H1 (cell line): ENCODE results near the gene ADCY2. TPM values are rescaled to one million over a fixed set of nuclear protein-coding genes. Genes with fewer than 3 reads are reported as not detected.

Experiments
- CTCF ChIA-PET: fragments of 300-600 bp; sonication (Branson Sonifier 250); formaldehyde crosslinking; loops from one replicate; lab custom pipeline; 2021; ENCODE audit not compliant: partially characterized antibody; lab: Charles Lee
- POLR2A ChIA-PET: fragments of 300-600 bp; sonication (Branson Sonifier 250); formaldehyde crosslinking; loops from one replicate; lab custom pipeline; 2021; ENCODE audit warnings: inconsistent platforms; ENCODE audit not compliant: partially characterized antibody; lab: Charles Lee
- DNase-seq, 2 experiments: peaks; one replicate each; pipeline versions ENCODE4 v3.0.0 to v3.0.0-alpha.2; 2010 to 2022; ENCODE audit warnings: low spot score in 2 of 2, low read depth in 1 of 2, mixed read lengths in 1 of 2
- FAIRE-seq: peaks from 2 replicates; lab custom pipeline; 2011; peaks lifted over from hg19 to GRCh38; lab: Jason Lieb, UNC
- H2AFZ ChIP-seq: 2 replicates; pipeline ENCODE4 v1.8.1; 2012; ENCODE audit warnings: low read length, inconsistent platforms
- H2AK5ac ChIP-seq: 2 replicates; pipeline ENCODE4 v1.6.1; 2013; ENCODE audit warnings: low read depth, low read length
- H2BK120ac ChIP-seq: replicated peaks from 2 replicates; pipeline ENCODE3; 2013; ENCODE audit warnings: low read depth, low read length, inconsistent platforms
- H2BK12ac ChIP-seq: 2 replicates; pipeline ENCODE4 v1.6.1; 2013; ENCODE audit warnings: low read depth, low read length
- H2BK15ac ChIP-seq: 2 replicates; pipeline ENCODE4 v1.6.1; 2013; ENCODE audit warnings: low read length
- H2BK20ac ChIP-seq: 2 replicates; pipeline ENCODE4 v1.6.1; 2013; ENCODE audit warnings: low read length
- H2BK5ac ChIP-seq: 2 replicates; pipeline ENCODE4 v1.6.1; 2013; ENCODE audit warnings: low read depth, low read length
- H3K14ac ChIP-seq: 2 replicates; pipeline ENCODE4 v1.6.1; 2013; ENCODE audit warnings: inconsistent platforms; ENCODE audit not compliant: insufficient read length
- H3K18ac ChIP-seq: 2 replicates; pipeline ENCODE4 v1.6.1; 2013; ENCODE audit warnings: low read length; ENCODE audit errors: extremely low read depth
- H3K23ac ChIP-seq: 2 replicates; pipeline ENCODE4 v1.6.1; 2013; ENCODE audit warnings: inconsistent platforms; ENCODE audit not compliant: insufficient read length
- H3K23me2 ChIP-seq: 2 replicates; pipeline ENCODE4 v1.6.1; 2013; ENCODE audit warnings: low read depth, low read length
- H3K27ac ChIP-seq: 2 replicates; pipeline ENCODE4 v1.6.1; 2011; ENCODE audit warnings: low read depth, low read length, inconsistent platforms
- H3K27me3 ChIP-seq, 4 experiments: replicated peaks in 1 of 4; 1 replicate in 1 of 4; 2 replicates in 3 of 4; pipeline versions ENCODE4 v1.6.1 to v1.8.1; 2011 to 2013; ENCODE audit warnings: low read length in 3 of 4, mild to moderate bottlenecking in 3 of 4, inconsistent platforms in 2 of 4, mixed read lengths in 2 of 4, moderate library complexity in 1 of 4; ENCODE audit not compliant: control insufficient read depth in 3 of 4, insufficient read depth in 3 of 4; ENCODE audit errors: extremely low read depth in 1 of 4
- H3K36me3 ChIP-seq, 4 experiments: 2 replicates each; pipeline versions ENCODE4 v1.6.1 to v1.8.1; 2011 to 2013; ENCODE audit warnings: mild to moderate bottlenecking in 4 of 4, low read length in 3 of 4, moderate library complexity in 2 of 4, control low read depth in 1 of 4, inconsistent platforms in 1 of 4; ENCODE audit not compliant: insufficient read depth in 4 of 4, control insufficient read depth in 2 of 4
- H3K4ac ChIP-seq: replicated peaks from 2 replicates; pipeline ENCODE3; 2013; ENCODE audit warnings: low read length, low read depth, mixed read lengths, inconsistent platforms; ENCODE audit not compliant: insufficient read length
- H3K4me1 ChIP-seq, 4 experiments: replicated peaks in 1 of 4; 1 replicate in 1 of 4; 2 replicates in 3 of 4; pipeline versions ENCODE4 v1.6.1 to v1.8.1; 2011 to 2013; ENCODE audit warnings: low read length in 3 of 4, inconsistent platforms in 2 of 4, mixed read lengths in 1 of 4; ENCODE audit not compliant: insufficient read depth in 4 of 4, control insufficient read depth in 3 of 4
- H3K4me2 ChIP-seq, 2 experiments: 2 replicates each; pipeline versions ENCODE4 v1.6.1 to v1.8.1; 2011 to 2013; ENCODE audit warnings: low read depth in 2 of 2, low read length in 2 of 2, control low read depth in 1 of 2, inconsistent platforms in 1 of 2, mild to moderate bottlenecking in 1 of 2; ENCODE audit not compliant: insufficient read depth in 1 of 2
- H3K4me3 ChIP-seq, 4 experiments: fragments of 200-600, 300-600 bp in 1 of 4; sonication (generic), shearing (Covaris generic), sonication (Bioruptor Twin) in 1 of 4; 2 replicates each; pipeline versions ENCODE4 v1.5.1 to v1.8.1; 2011 to 2016; ENCODE audit warnings: low read length in 4 of 4, low read depth in 3 of 4, control low read depth in 2 of 4, inconsistent platforms in 2 of 4, mild to moderate bottlenecking in 2 of 4, mixed read lengths in 1 of 4, moderate library complexity in 1 of 4; ENCODE audit not compliant: insufficient read depth in 2 of 4; ENCODE audit errors: extremely low read depth in 1 of 4
- H3K56ac ChIP-seq: replicated peaks from 2 replicates; pipeline ENCODE3; 2013; ENCODE audit warnings: low read depth, mild to moderate bottlenecking, mixed read lengths, low read length, inconsistent platforms; ENCODE audit not compliant: insufficient read length
- H3K79me1 ChIP-seq: 2 replicates; pipeline ENCODE4 v1.6.1; 2013; ENCODE audit warnings: low read depth, low read length, control low read depth
- H3K79me2 ChIP-seq, 2 experiments: 2 replicates each; pipeline versions ENCODE4 v1.6.1 to v1.8.1; 2012 to 2013; ENCODE audit warnings: low read length in 2 of 2, mild to moderate bottlenecking in 2 of 2, inconsistent platforms in 1 of 2; ENCODE audit not compliant: insufficient read depth in 2 of 2, control insufficient read depth in 1 of 2
- H3K9ac ChIP-seq, 4 experiments: replicated peaks in 1 of 4; 1 replicate in 1 of 4; 2 replicates in 3 of 4; pipeline versions ENCODE4 v1.6.1 to v1.8.1; 2011 to 2013; ENCODE audit warnings: low read depth in 3 of 4, low read length in 3 of 4, control low read depth in 2 of 4, mild to moderate bottlenecking in 2 of 4, moderate library complexity in 2 of 4, inconsistent platforms in 1 of 4; ENCODE audit errors: extremely low read depth in 1 of 4
- H3K9me3 ChIP-seq, 2 experiments: 2 replicates each; pipeline versions ENCODE4 v1.6.1 to v1.8.1; 2012 to 2013; ENCODE audit warnings: mild to moderate bottlenecking in 2 of 2, moderate library complexity in 2 of 2, control low read depth in 1 of 2, inconsistent platforms in 1 of 2, low read depth in 1 of 2, low read length in 1 of 2, mixed read lengths in 1 of 2; ENCODE audit not compliant: insufficient read depth in 2 of 2
- H4K20me1 ChIP-seq, 2 experiments: replicated peaks in 1 of 2; 2 replicates each; pipeline versions ENCODE3 to v1.8.1; 2011 to 2013; ENCODE audit warnings: inconsistent platforms in 2 of 2, low read length in 2 of 2, mild to moderate bottlenecking in 1 of 2; ENCODE audit not compliant: insufficient read depth in 2 of 2, control insufficient read depth in 1 of 2
- H4K5ac ChIP-seq: 2 replicates; pipeline ENCODE4 v1.6.1; 2013; ENCODE audit warnings: low read length, low read depth, mixed read lengths, inconsistent platforms; ENCODE audit not compliant: insufficient read length
- H4K8ac ChIP-seq: 2 replicates; pipeline ENCODE4 v1.8.0; 2013; ENCODE audit warnings: mild to moderate bottlenecking, moderate library complexity, low read length, inconsistent platforms; ENCODE audit not compliant: insufficient read depth; ENCODE audit errors: extremely low read depth
- H4K91ac ChIP-seq: replicated peaks from 2 replicates; pipeline ENCODE3; 2013; ENCODE audit warnings: low read length, mixed read lengths, inconsistent platforms; ENCODE audit not compliant: insufficient read length
- ASH2L ChIP-seq: fragments of 200-600, 300-600 bp; sonication (generic); IDR thresholded peaks from one replicate; pipeline ENCODE4 v1.7.1; 2017; ENCODE audit warnings: low read length
- BCL11A ChIP-seq, 2 experiments: IDR thresholded peaks; one replicate each; pipeline ENCODE4 v1.6.1; 2011; ENCODE audit warnings: low read depth in 2 of 2, low read length in 2 of 2, mild to moderate bottlenecking in 2 of 2
- EGR1 ChIP-seq: IDR thresholded peaks from 2 replicates; pipeline ENCODE4 v1.6.1; 2011; ENCODE audit warnings: low read depth, low read length, borderline replicate concordance
- FOSL1 ChIP-seq: IDR thresholded peaks from 2 replicates; pipeline ENCODE4 v1.6.1; 2011; ENCODE audit warnings: mild to moderate bottlenecking, low read depth, low read length, moderate library complexity; ENCODE audit not compliant: insufficient read depth
- NANOG ChIP-seq: IDR thresholded peaks from 2 replicates; pipeline ENCODE4 v1.6.1; 2011; ENCODE audit warnings: low read length, low read depth, mild to moderate bottlenecking, inconsistent platforms; ENCODE audit not compliant: insufficient read depth, poor library complexity, severe bottlenecking
- RXRA ChIP-seq: IDR thresholded peaks from 2 replicates; pipeline ENCODE4 v1.6.1; 2011; ENCODE audit warnings: low read depth, mild to moderate bottlenecking, low read length, moderate library complexity; ENCODE audit not compliant: insufficient read depth
- SUZ12 ChIP-seq: fragments of 200-600 bp; sonication (generic); IDR thresholded peaks from 2 replicates; pipeline ENCODE4 v1.6.1; 2012; ENCODE audit warnings: mild to moderate bottlenecking, inconsistent platforms, low read length, moderate library complexity, mixed read lengths
- WGBS, 2 experiments: shearing (Covaris generic) in 1 of 2; methylation state at CpG; one replicate each; pipeline versions ENCODE4 v1.1.6 to v1.1.7; 2013 to 2015; ENCODE audit warnings: low lambda C conversion rate in 2 of 2, mixed read lengths in 2 of 2, inconsistent platforms in 1 of 2, low coverage in 1 of 2, missing lambda C conversion rate in 1 of 2; ENCODE audit not compliant: insufficient replicate concordance in 2 of 2, insufficient coverage in 1 of 2, insufficient read length in 1 of 2; ENCODE audit errors: extremely low coverage in 1 of 2, missing lambda C conversion rate in 1 of 2; 5-methylcytosine and 5-hydroxymethylcytosine counted together
- polyA plus RNA-seq, 7 experiments: library from polyadenylated mRNA; depleted of rRNA in 3 of 7; stranded (reverse) in 5 of 7; unstranded in 2 of 7; fragments of >200 nt in 5 of 7; fragments of 200-250 nt in 2 of 7; gene quantifications; 1 replicate in 5 of 7; 2 replicates in 1 of 7; 4 replicates in 1 of 7; pipeline versions ENCODE4 v1.2.1 to v1.2.3, GENCODE V29; 2011 to 2013; ENCODE audit warnings: missing spikeins in 2 of 7, mixed read lengths in 2 of 7
- total RNA-seq: library from RNA; stranded (reverse); fragmentation: NEBNext Ultra II Directional; extraction: Animal tissue kit (Norgen Biotek cat#: 25700); gene quantifications from 2 replicates; pipeline ENCODE4 v1.2.1, GENCODE V29; 2021
- TF ChIP-seq, protein P1 (sequence below): IDR thresholded peaks from 2 replicates; pipeline ENCODE4 v1.6.1; 2012; ENCODE audit warnings: inconsistent platforms

The ADCY2 gene
- total and polyA plus RNA-seq, 2 of the 8 experiments (the other 6 are each of a cell fraction or from before 2014, with no cell fraction given): 35.8 to 122 TPM

DNA sequence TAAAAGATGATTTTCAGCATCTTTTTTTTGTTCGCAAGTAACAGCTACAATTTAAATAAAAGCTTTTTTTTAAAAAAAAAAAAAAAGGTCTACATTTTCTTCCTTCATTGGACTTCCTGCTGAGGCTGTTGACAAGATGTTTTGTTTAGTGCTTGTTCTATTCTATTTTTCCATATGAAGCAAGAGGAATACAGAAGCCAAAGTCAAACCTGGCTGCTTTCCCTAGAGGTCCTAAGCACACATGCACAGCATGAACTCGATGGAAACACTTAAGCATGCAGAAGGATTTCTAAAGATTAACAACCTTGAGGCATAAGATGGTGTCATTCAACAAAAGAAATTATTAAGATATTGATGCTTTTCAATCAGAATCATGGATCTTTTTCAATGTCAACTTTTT lies 105.1 kb downstream of the ADCY2 start:
- POLR2A ChIA-PET: interaction anchor here (0.6 kb wide), 1 partner anchor 11 kb away, joined by 3 read pairs; no protein-coding TSS in a partner anchor
- no peaks in the 10 kb centered on the region; a peak in 1 of 8 replicates for H3K36me3 ChIP-seq
- H3K79me2 ChIP-seq: peaks cover 0 to 64% of the 10 kb centered on the region in 2 experiments; a peak in 2 of 4 replicates
- H3K56ac ChIP-seq: no peak overlapping the region
- H2BK20ac ChIP-seq: no peak overlapping the region
- H3K9ac ChIP-seq: no peak overlapping the region
- FAIRE-seq (no peak), DNase-seq (no peak)
- H3K18ac ChIP-seq: no peak overlapping the region
- H3K14ac ChIP-seq: no peak overlapping the region
- H3K9me3 ChIP-seq: no peaks in the 10 kb centered on the region
- H3K23me2 ChIP-seq: no peaks in the 10 kb centered on the region
- no peak overlapping the region for H2BK15ac ChIP-seq
- H3K4me2 ChIP-seq: no peak overlapping the region
- no peak overlapping the region for H2BK5ac ChIP-seq
- no peak overlapping the region for H2BK12ac ChIP-seq
- no peaks in the 10 kb centered on the region for H3K79me1 ChIP-seq
- no peak overlapping the region for H2AFZ ChIP-seq
- CTCF ChIA-PET: interaction anchor here (0.7 kb wide), 1 partner anchor 22 kb away, joined by 5 read pairs; no protein-coding TSS in a partner anchor
- no peak overlapping the region for H3K4ac ChIP-seq
- H2AK5ac ChIP-seq: no peak overlapping the region
- H2BK120ac ChIP-seq: no peak overlapping the region
- no peak overlapping the region for H4K8ac ChIP-seq
- no peak overlapping the region for H3K23ac ChIP-seq
- no peak overlapping the region for H4K5ac ChIP-seq
- no peak for TF ChIP-seq FOSL1
- no peak for TF ChIP-seq NANOG
- TF ChIP-seq SUZ12: no peak
- no peak for TF ChIP-seq BCL11A (IDR thresholded peaks at IDR 0.05; ENCODE audit: low read depth in 2 of 2, low read length in 2 of 2)
- no peak for TF ChIP-seq RXRA
- TF ChIP-seq, protein P1, sequence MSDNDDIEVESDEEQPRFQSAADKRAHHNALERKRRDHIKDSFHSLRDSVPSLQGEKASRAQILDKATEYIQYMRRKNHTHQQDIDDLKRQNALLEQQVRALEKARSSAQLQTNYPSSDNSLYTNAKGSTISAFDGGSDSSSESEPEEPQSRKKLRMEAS: no peak
- TF ChIP-seq EGR1: no peak
- no peak for TF ChIP-seq ASH2L
- WGBS, 2 experiments: 75% methylated on average over 2 of the region's 2 CpGs; no CpG with 5 or more reads in 1 of the 2 experiments
- no peaks in the 10 kb centered on the region for H3K27me3 ChIP-seq
- H3K27ac ChIP-seq: no peak overlapping the region
- no peak overlapping the region for H3K4me3 ChIP-seq
- no peak overlapping the region for H4K91ac ChIP-seq
- H3K4me1 ChIP-seq: peaks cover 0 to 12% (median 10%) of the 10 kb centered on the region in 4 experiments; a peak in 6 of 7 replicates
- peaks cover 3 to 5% of the 10 kb centered on the region in 2 experiments for H4K20me1 ChIP-seq
